D721Med (cell line): Measurements from ENCODE around the gene SCAANT1.
A peak's percentile ranks its signal among the peaks of the same experiment; 100 is the strongest.

Experiments used
- DNase-seq: peaks from one replicate; pipeline ENCODE4 v3.0.0; 2011; ENCODE audit warnings: low spot score; ENCODE audit not compliant: insufficient read length
- FAIRE-seq: peaks from 2 replicates; lab custom pipeline; 2011; peaks lifted over from hg19 to GRCh38; lab: Jason Lieb, UNC
- TF ChIP-seq, protein P1 (sequence below): IDR thresholded peaks from 2 replicates; pipeline ENCODE4 v1.5.1; 2012; ENCODE audit warnings: mild to moderate bottlenecking, control low read depth; ENCODE audit not compliant: insufficient read depth; ENCODE audit errors: missing control alignments

SCAANT1 gene

DNA sequence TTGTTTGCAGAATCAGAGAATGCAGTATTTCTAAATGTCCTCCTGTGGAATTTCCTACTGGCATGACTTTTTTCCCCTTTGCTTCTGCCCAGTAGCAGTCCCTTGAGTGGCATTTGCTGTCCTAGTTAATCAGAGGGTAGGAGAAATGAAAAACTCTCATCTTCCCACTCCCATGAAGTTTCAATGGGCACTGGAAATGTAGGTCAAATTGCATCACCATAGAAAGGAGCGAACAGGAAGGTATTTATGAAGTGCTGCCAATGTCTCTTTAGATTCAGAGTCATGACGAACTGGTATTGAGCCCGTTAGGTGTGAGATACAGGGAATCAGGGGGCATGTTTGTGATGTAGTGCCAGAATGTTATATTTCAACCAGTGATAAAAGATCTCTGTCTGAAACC is 25.3 kb downstream of the SCAANT1 start:
- no peak for FAIRE-seq
- TF ChIP-seq, protein P1, sequence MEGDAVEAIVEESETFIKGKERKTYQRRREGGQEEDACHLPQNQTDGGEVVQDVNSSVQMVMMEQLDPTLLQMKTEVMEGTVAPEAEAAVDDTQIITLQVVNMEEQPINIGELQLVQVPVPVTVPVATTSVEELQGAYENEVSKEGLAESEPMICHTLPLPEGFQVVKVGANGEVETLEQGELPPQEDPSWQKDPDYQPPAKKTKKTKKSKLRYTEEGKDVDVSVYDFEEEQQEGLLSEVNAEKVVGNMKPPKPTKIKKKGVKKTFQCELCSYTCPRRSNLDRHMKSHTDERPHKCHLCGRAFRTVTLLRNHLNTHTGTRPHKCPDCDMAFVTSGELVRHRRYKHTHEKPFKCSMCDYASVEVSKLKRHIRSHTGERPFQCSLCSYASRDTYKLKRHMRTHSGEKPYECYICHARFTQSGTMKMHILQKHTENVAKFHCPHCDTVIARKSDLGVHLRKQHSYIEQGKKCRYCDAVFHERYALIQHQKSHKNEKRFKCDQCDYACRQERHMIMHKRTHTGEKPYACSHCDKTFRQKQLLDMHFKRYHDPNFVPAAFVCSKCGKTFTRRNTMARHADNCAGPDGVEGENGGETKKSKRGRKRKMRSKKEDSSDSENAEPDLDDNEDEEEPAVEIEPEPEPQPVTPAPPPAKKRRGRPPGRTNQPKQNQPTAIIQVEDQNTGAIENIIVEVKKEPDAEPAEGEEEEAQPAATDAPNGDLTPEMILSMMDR = no peak
- no peak for DNase-seq

DNA sequence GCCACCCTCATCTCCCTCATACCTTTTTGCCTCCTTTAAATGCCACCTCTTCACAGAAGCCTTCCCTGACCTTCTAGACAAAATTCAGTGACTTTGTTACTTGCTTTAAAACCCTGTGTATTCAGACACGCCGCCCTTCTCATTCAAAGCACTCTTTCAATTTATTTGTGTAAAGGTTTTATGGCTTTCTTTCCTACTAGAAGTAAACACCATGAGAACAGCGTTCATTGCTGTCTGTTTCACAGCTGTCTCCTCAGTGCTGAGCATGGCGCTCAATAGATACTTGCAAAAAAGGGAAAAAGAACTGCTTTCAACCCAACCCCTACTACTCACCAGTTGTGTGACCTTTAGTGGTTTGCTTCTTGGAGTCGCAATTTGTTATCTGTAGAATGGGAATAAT is 31.5 kb downstream of the SCAANT1 start:
- peak; percentile 21 for FAIRE-seq
- TF ChIP-seq, protein P1 = no peak
- no peak for DNase-seq

DNA sequence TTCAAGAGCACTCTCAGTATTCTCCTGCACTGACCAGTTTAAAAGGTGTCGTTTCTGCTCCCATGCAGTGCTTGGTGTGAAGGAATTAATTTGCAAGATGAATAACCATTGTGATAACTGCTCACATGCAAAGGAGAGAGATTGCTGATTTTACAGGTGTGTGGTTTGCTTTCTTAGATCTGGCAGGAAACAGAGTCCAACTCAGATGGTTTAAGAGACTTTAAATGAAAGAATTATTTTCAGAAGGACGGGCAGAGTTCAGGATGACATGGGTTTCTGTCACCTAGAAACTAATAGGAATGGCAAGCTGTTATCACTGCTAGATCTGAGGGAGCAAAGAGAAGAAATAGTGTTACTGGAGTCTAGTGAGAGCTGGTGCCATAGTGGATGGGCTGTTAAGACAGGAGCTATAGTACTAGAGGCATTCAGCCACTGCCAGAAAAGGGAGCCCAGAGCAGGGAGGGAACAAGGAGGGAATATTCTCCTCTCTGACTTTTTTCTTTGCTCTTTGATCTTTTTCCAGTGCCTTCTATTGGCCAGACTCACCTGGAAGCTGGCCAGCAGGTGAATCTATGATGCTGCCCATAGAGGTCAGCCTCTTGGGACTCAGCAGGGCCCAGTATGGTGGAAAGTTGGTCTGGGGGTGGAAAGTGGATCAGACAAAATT is 33.7 kb downstream of the SCAANT1 start:
- FAIRE-seq (no peak), DNase-seq (no peak)
- TF ChIP-seq, protein P1 = no peak

DNA sequence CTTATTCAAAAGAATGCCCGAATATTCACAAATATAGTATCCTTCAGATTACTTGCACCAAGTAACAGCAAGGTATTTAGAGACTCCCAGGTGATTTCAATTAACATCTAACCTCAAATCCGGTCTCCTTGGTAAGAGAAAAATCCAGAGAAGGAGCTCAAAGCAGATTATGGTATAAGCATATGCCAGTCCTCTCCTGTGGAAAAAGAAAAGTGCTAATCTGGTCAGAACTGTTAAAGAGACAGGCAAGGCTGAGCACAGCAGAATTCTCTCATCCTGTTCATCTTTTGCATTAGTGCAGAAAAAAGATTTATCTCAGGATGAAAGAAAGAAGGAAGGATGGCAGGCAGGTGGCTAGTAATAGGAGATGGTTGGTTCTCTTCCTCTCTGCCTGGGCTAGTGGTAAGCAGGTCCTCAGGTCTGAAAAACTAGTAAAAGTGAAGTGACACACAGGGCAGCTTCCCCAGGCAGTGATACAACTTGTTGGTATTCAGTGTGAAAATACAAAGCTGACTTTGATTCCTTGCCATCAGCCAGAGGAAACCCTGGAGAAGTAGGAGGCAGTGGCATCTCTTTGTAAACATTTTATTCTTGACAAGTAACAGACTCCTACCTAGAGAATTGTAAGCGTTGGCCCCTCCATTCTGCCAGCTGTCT is 34.3 kb downstream of the SCAANT1 start:
- DNase-seq = no peak
- TF ChIP-seq, protein P1 = no peak

DNA sequence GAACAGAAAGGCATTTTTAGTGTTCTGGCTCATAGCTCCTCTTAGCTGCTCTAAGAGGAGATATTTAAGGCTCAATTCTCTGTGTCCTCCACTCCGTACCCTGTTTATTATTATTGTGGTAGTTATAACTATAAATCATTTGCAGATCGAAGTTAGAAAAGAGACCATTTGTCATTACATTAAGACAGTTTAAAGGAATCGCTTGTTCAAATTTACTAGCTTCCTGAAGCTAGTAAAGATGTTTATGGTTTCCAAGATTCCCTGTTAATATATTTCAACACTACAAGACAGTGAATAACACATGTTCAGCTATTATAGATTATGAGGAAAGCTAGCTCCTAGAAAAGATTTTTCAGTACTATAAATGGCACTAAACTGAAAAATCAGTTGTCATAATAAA is 35.9 kb downstream of the SCAANT1 start:
- TF ChIP-seq, protein P1 = no peak
- DNase-seq (no peak), FAIRE-seq (no peak)

More for the DNA sequence above, 34.3 kb downstream of the SCAANT1 start:
- peak; percentile 94 for FAIRE-seq

DNA sequence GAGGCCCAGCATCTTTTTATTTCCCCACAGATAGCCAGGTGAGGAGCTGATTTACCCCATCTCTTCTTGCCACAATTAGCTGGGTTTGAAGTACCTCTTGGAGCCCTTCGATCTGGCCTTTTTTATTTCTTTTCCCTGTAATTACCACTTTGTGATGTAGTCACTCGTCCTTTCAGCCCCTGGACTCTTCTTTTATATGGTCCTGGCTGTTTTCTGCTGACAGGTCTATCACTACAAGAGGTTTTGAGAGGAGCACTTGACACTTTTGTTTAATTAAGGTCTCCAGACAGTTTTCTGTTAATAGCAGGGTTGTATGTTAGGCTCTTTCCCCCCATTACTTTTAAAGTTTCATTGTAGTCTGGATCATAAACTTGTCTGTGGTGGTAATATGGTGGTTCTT is 36.7 kb downstream of the SCAANT1 start:
- no peak for FAIRE-seq
- TF ChIP-seq, protein P1 = no peak
- no peak for DNase-seq

DNA sequence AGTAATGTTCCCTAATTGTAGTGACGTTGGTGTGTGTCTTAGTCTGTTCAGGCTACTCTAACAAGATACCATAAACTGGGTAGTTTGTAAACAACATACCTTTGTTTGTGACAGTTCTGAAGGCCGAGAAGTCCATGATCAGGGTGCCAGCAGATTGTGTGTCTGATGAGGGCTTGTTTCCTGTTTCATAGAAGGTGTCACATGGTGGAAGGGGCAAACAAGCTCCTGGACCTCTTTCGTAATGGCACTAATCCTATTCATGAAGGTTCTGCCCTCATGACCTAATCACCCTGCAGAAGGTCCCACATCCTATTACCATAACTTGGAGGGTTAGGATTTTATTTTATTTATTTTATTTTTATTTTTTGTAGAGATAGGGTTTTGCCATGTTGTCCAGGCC is 37.4 kb downstream of the SCAANT1 start:
- TF ChIP-seq, protein P1 = no peak
- DNase-seq (no peak), FAIRE-seq (no peak)
